HPDE6-E6E7 (cell line): ENCODE data around the gene CES4A.

Experiments
- DNase-seq: peaks from one replicate; pipeline ENCODE4 v3.0.0; 2011; ENCODE audit warnings: missing footprints; ENCODE audit errors: extremely low spot score

Gene CES4A

DNA sequence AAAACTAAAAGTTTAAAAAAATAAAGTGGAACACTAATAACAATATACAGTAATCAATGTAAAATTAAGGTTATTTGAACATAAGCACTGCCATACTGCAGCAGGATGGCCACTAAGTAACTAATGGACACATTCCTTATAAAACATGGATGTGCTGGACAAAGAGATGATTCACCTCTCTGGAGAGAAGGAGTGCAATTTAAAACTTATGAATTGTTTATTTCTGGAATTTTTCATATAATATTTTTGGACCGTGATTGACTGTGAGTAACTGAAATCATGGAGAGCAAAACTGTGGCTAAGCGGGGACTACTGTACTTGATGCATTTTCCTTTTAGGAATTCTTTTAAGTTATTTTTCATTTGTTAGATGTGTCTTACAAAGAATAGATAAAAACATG is 62.4 kb downstream of the CES4A start:
- no peak for DNase-seq

GRCh38 chr16:67052399-67052798 is 64.0 kb downstream of the CES4A start:
- DNase-seq: no peak

DNA sequence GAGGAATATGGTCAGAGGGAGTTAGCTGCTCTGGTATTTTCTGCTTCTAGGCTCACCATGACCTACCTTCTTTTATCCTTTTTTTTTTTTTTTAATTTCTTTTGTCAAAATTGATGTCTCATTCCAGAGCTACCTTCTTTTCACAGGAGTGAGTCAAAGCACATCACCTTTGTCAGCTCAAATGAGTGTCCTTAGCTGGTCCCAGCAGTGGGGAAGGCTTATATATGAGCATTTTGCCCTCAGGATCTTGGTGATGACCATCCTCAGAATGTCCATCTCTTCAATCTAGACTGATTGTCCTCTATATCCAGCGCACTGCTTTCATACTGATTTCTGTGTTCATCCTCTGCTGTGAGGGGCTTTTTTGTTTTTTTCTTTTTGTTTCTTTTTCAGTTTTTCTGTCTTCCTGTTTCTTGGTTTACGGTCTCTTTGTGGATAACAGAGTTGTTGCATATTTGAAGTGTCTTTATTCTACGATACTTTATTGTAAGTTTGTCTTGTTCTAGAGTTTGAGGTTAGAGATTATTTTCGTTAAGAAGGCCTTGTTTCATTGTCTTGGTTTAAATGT is 65.5 kb downstream of the CES4A start:
- no peak for DNase-seq

DNA sequence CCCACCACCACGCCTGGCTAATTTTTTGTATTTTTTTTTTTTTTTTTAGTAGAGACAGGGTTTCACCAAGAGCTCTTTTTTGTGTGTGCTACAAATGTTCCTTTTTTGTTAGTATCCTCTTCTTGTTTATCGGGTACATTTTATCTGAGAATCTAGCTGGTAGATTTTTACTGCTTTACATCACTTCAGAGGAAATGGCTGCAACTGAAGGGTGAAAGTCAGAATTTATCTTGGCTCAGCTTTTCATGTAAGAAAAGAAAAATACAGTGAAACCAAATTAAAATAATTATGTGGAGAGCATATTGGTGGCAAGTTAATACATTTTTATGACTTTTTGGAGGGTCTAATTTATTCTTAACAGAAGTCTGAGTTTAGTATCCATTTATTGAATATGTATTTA is 66.5 kb downstream of the CES4A start:
- DNase-seq: no peak

GRCh38 chr16:67055712-67056487 is 67.5 kb downstream of the CES4A start:
- peak; percentile 98 for DNase-seq
